ENCODE measurements around the gene TLE4. TPM values are rescaled to one million over a fixed set of nuclear protein-coding genes. Genes with fewer than 3 reads are reported as not detected.

The TLE4 gene
- total RNA-seq, 4 donors from 2014 or later = 30.1 to 32.9 (median 30.7) TPM

- no peak for TF ChIP-seq CTCF (IDR thresholded peaks at IDR 0.05)
- no peak for DNase-seq (ENCODE audit: low spot score)
These were observed 123.1 kb downstream of the TLE4 start for GRCh38 chr9:79694676-79695400.

GRCh38 chr9:79695531-79696175, 123.9 kb downstream of the TLE4 start:
- DNase-seq (ENCODE audit: low spot score) (no peak), ATAC-seq (ENCODE audit: low FRiP score) (no peak)
- no peak for TF ChIP-seq CTCF (IDR thresholded peaks at IDR 0.05)

More at GRCh38 chr9:79694676-79695400, 123.1 kb downstream of the TLE4 start:
- no peak for ATAC-seq (ENCODE audit: low FRiP score)

GRCh38 chr9:79698967-79699366, 127.2 kb downstream of the TLE4 start:
- no peak for TF ChIP-seq CTCF (IDR thresholded peaks at IDR 0.05)
- DNase-seq (ENCODE audit: low spot score) = no peak
- ATAC-seq (ENCODE audit: low FRiP score) = no peak

- ATAC-seq (ENCODE audit: low FRiP score) (no peak), DNase-seq (ENCODE audit: low spot score) (no peak)
- TF ChIP-seq CTCF (IDR thresholded peaks at IDR 0.05) = no peak
These were observed 127.7 kb downstream of the TLE4 start for GRCh38 chr9:79699479-79699878.

GRCh38 chr9:79700607-79701360, 129.0 kb downstream of the TLE4 start:
- DNase-seq (ENCODE audit: low spot score) = no peak
- no peak for ATAC-seq (ENCODE audit: low FRiP score)
- no peak for TF ChIP-seq CTCF (IDR thresholded peaks at IDR 0.05)

GRCh38 chr9:79701651-79702050, 129.9 kb downstream of the TLE4 start:
- no peak for DNase-seq (ENCODE audit: low spot score)
- no peak for TF ChIP-seq CTCF (IDR thresholded peaks at IDR 0.05)
- ATAC-seq (ENCODE audit: low FRiP score) = no peak
